Stimulated activated CD4-positive, alpha-beta T cell treated with anti-CD3 and anti-CD28 coated beads, Interleukin-15, amount 100 ng/mL, for 48 hours (primary cell): Measurements from ENCODE around the gene EFCAB11.

Source experiments
- DNase-seq, 2 donors: peaks; one replicate each; pipeline ENCODE4 v3.0.0-alpha.2; 2020; ENCODE audit warnings: low read depth in 2 of 2

EFCAB11 gene

GRCh38 chr14:89866458-89866857 lies 88.1 kb downstream of the EFCAB11 start:
- DNase-seq: no peak

DNA sequence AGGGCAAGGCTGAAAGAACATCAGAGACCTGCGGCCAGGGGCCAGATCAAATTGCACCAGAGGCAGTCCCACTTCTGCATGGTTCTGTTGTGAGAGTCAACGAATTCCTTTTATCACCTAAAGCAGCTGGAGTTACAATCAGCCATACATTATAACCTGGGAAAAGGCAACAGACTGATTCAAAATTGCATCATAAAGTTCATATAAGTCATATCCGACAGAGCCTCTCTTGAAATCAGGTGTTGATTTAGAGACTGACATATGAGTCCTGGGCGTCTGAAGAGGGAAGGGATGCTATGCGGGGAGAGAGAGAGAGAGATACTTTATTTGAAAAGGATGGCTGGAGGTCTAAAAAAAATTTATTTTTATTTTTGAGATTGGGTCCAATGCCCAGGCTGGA lies 89.4 kb downstream of the EFCAB11 start:
- DNase-seq: no peak

DNA sequence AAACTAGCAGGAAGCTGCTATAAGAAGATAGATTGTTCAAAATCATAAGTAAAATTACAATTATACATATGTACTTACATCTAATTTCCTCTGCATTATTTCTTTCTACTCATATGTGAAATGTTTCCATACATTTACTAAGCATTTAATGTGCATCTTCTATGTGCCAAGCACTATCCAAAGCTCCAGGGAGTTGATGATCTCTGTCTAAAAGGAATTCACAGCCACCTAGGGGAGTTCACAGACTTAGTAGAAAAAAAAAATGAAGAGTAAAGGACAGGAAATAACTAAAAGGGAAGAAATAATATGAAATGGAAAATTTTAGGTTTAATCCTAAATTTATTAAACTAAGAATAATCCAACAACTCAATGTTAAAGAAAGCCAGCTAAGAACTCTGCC lies 91.7 kb downstream of the EFCAB11 start:
- no peak for DNase-seq

- DNase-seq: no peak
Measured at GRCh38 chr14:89861630-89862029, 92.9 kb downstream of the EFCAB11 start.

DNA sequence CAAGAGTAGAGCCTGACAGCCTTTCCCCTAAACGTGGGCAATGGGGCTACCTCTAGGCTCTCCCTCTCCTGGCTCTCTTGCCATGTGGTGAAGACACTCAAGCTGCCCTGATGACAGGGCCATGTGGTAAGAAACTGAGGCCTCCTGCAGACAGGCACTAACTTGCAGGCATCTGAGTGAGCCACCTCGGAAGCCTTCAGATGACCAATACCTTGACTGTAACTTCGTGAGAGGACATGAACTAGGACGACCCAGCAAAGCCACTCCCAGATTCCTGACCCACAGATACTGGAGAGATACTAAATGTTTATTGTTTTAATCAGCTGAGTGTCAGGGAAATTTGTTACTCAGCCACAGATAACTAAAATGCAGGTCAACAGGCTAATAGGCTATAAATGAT lies 96.4 kb downstream of the EFCAB11 start:
- DNase-seq: no peak

DNA sequence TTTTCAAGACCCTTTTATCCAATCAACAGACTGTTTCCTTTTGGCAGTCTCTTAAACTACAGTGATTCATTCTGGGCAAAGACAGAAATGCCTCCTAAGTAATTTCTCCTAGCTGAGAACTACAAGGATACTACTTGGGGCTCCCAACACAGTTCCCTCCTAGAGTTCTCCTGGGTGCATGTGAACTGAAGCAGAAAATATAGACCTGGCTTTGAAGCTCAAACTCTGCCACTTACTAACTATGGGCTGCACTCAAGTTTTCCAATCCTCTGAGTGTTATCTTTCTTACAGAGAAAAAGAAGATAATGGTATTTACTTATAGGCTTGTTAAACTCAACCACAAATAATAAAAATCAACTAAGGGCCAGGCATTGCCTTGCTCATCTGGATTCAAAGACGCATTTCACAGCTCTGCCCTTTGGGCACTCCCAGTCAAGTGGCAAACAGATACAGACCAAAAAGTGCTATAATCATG lies 97.6 kb downstream of the EFCAB11 start:
- DNase-seq: no peak

DNA sequence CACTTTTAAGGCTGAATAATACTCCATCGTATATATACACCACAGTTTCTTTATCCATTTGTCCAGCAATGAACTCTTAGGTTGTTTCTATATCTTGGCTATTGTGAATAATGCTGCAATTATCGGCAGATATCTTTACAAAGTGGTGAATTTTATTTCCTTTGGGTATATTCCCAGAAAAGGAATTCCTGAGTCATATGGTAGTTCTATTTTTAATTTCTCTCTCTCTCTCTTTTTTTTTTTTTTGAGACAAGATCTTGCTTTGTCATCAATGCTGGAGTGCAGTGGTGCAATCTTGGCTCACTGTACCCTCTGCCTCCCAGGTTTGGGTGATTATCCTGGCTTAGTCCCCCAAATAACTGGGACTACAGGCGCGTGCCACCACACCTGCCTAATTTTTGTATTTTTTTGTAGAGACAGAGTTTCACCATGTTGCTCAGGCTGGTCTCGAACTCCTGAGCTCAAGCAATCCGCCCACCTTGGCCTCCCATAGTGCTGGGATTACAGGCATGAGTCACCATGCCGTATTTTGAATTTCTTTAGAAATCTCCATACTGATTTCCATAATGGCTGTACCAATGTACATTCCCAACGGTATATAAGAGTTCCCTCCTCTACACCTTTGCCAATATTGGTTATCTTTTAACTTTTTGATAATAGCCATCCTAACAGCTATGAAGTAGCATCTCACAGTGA lies 98.4 kb downstream of the EFCAB11 start:
- no peak for DNase-seq

DNA sequence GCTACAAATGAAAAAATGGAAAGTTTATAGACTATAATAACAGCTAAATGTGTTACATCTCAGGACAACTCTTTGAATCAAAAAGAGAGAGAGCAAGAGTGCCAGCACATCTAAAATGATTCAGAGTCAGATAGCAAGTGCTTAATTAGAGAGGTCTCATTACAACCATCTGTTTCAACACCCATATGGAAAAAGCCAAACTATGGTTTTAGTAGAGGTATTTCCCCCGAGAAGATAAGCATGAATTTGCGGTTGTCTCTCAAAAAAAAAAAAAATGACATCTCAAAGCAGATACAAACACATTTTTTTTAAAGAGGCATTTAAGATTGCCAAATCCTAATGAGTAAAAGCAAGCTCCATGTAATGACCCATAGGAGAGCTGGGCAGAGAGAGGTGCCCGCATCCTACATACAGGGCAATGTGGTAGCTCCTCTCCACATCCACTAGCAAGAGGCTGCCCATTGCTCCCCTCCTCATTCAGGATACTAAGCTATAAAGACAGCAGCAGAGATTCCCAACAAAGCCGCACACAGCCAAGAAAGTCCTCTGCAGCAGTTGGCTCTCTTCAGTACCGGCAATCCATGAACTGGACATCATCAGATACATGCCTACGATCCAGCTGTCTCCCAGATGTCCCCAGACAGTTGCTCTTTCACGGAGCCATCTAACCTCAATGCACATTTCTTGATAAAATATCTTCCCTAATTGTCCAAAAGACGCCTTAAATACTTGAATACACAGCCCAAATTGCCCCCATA lies 100.4 kb downstream of the EFCAB11 start:
- DNase-seq: no peak

DNA sequence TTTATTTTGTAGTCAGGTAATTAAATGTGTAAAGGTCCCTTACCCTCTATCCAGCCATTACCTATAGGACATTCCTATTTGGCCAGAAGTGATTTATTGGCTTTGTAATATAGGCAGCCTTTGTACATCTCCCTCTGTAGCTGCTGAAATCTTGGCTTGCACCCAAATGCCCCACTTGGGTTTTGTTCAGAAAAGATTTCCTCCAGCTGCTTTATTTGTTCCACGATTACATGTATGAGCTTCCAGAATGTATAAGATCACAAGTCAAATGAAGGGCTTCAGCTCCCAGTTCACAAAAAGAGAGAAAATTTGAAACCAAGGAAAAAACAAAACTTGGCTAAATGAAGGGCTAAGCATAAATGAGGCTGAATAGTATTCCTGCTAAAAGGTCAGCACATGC lies 103.4 kb downstream of the EFCAB11 start:
- DNase-seq: no peak

GRCh38 chr14:89849931-89850330 lies 104.6 kb downstream of the EFCAB11 start:
- no peak for DNase-seq

DNA sequence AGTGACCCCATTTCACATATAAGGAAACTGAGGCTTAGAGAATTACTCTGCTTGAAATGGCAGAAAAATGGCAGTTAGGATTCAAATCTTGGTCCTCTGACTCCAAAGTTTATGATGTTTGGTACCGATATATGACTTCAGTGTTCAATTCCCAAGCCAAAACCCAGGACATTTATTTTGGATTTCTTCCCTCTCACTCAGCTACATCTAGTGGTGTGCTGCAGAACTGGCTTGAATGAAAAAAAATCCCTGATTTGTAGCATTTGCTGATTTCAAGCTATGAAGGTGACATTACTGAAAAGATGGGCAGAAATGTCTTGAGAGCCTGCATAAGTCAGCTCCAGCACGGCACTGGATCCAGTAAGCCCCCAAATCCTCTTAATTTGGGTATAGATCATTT lies 106.4 kb downstream of the EFCAB11 start:
- no peak for DNase-seq

DNA sequence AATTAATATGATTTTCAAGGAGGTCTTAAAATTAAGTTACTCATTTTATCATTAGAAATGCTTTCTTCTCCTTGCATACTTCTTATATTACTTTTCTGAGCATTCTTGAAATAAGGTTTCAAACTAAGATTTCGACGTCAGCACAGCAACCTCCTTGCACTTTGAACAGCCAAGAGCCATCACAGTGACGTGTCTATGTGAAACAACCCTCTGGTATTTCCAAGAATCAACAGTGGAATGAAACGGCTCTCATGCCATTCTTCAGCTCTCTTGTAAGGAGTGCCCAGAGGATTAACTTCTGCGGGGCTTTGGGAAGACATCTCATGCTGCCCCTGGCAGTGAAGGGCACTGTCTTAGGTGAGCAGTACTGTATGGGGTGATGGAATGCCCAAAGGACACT lies 109.2 kb downstream of the EFCAB11 start:
- DNase-seq: no peak

- no peak for DNase-seq
Measured at GRCh38 chr14:89844508-89844907, 110.0 kb downstream of the EFCAB11 start.

- no peak for DNase-seq
Measured at GRCh38 chr14:89842837-89843236, 111.7 kb downstream of the EFCAB11 start.

DNA sequence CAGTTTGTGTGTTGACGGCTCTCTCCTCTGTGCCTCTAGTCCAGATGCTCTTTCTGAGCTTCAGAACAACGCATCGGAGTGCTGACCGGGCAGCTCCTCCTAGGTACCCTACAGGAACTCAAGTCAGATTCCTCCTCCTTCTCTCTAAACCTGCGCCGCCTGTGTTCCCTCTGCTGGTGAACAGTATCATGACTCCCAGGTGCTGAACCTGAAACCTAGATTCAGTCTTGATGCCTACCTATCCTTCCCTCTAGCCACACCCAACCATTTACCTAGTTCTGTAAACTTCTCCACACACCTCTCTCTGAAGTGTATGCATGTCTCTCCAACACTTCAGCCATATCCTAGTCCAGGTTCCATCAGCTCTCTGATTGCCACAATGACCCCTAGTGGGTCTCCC lies 112.7 kb downstream of the EFCAB11 start:
- no peak for DNase-seq

GRCh38 chr14:89836830-89837469 lies 117.6 kb downstream of the EFCAB11 start:
- DNase-seq: no peak

DNA sequence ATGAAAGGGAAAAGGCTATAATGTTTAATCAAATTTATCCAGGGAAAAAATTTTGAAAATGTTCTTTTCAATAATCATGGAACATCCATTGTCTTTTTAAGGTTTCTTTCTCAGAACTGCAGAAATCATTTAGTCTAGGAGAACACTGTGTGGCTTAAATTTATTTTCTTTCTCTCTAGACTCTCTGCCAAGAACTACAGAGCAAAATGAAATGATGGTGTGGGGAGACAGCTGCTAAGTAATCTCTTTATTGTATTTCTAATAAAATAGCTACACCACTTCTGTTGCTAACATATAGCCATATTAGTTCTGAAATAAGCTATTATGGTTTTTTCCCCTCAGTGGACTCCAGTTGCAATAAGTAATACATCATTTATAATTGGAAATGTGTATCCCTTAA lies 120.9 kb downstream of the EFCAB11 start:
- DNase-seq: no peak

DNA sequence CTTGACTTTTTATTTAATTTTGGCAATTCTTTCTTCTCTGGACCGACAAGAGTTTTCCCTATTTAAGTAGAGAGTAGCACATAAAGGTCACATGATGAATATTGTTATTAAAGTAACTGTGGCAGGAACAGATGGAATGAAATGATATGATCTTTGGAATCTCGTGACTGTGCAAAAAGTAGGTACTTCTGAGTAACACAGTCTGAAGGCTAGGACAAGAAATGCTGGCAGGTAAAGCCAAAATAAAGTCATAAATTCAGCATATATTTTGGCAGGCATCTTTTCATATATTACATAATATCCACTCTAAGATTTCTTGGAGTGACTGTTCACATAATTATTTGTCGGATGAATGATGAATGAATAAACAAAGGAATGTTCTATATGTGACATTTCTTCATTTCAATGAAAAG lies 121.4 kb downstream of the EFCAB11 start:
- no peak for DNase-seq

- DNase-seq: no peak
Measured at GRCh38 chr14:89828471-89829165, 125.9 kb downstream of the EFCAB11 start.

- no peak for DNase-seq
Measured at GRCh38 chr14:89827265-89827664, 127.3 kb downstream of the EFCAB11 start.

GRCh38 chr14:89826596-89826995 lies 127.9 kb downstream of the EFCAB11 start:
- DNase-seq: no peak

GRCh38 chr14:89823743-89824142 lies 130.8 kb downstream of the EFCAB11 start:
- no peak for DNase-seq
